ENCODE data around the gene GMDS.

GMDS gene

DNA sequence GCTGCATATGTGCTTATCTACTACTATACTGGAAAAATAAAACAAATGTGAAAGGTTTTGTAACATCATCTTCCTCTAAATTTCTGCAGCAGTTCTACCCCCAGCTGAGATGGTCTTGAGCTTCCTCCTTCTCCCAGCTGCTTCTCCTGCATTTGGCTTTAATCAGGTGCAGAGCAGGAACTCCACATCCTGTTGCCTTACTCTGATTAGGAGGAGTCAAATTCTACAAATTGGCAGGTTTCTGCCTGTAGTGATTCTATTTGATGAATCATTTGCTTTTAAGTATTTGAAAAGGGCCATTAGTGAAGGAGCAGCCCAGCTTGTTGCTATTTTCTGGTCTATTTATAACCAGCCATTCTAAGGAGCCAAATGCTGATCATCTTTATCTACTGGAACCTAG lies 224.5 kb downstream of the GMDS start:
- TF ChIP-seq, protein P1, sequence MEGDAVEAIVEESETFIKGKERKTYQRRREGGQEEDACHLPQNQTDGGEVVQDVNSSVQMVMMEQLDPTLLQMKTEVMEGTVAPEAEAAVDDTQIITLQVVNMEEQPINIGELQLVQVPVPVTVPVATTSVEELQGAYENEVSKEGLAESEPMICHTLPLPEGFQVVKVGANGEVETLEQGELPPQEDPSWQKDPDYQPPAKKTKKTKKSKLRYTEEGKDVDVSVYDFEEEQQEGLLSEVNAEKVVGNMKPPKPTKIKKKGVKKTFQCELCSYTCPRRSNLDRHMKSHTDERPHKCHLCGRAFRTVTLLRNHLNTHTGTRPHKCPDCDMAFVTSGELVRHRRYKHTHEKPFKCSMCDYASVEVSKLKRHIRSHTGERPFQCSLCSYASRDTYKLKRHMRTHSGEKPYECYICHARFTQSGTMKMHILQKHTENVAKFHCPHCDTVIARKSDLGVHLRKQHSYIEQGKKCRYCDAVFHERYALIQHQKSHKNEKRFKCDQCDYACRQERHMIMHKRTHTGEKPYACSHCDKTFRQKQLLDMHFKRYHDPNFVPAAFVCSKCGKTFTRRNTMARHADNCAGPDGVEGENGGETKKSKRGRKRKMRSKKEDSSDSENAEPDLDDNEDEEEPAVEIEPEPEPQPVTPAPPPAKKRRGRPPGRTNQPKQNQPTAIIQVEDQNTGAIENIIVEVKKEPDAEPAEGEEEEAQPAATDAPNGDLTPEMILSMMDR (IDR thresholded peaks at IDR 0.05; ENCODE audit: extremely low read depth, missing control alignments) = no peak
- DNase-seq (ENCODE audit: low spot score) = no peak

DNA sequence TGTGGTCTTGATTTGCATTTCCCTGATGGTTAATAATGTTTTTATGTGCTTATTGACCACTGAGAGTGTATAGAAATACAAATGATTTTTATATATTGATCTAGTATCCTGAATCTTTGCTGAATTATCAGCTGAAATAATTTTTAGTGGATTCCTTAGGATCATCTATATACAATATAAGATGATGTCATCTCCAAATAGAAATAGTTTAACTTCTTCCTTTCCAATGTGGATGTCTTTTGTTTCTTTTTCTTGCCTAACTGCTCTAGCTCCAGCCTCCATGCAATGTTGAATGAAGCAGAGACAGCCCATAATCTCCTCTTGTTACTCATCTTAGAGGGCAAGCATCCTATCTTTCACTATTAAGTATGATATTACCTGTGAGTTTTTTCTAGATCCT lies 226.4 kb downstream of the GMDS start:
- TF ChIP-seq, protein P1 (IDR thresholded peaks at IDR 0.05; ENCODE audit: extremely low read depth, missing control alignments) = no peak
- DNase-seq (ENCODE audit: low spot score) = no peak

DNA sequence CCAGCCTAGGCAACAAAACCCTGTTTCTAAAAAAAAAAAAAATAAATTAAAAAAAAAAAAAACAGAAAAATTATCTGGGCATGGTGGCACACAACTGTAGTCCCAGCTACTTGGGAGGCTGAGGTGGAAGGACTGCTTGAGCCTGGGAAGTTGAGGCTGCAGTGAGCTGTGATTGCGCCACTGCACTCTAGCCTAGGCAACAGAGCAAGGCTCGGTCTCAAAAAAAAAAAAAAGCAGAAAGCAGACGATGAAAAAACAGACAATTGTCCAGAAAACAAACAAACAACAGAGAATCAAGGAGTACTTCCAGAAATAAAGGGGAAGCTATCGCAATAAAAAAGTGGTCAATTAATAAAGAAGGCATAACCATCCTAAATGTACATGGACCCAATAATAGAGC lies 229.4 kb downstream of the GMDS start:
- no peak for DNase-seq (ENCODE audit: low spot score)
- TF ChIP-seq, protein P1 (IDR thresholded peaks at IDR 0.05; ENCODE audit: extremely low read depth, missing control alignments) = no peak

DNA sequence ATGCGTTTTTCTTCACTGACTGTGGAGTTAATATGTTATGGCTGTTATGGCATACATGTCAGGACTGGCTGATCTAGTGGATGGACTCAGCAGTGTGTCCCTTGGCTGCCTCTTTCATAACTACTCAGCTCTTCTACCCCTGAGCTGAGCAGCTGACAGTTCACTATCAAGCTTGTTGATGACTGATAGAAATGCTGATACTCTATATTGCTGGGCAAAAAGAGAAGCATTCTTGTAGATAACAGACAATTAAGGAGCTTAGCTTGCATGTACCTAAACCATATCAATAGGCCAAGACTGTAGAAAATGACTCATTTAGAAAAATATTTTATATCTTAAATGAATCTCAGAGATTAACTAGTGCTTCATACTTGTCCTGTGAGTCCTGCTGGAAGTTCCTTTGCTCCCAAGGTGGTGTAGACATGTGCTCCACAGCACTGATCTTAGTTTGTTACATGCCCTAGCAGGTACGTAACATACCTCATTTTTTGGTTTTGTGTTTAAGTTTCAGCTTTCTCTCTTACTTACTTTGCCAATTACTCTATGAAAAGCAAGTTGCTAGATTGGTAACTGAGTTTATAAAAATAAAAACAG lies 236.9 kb downstream of the GMDS start:
- no peak for DNase-seq (ENCODE audit: low spot score)
- TF ChIP-seq, protein P1 (IDR thresholded peaks at IDR 0.05; ENCODE audit: extremely low read depth, missing control alignments) = no peak

DNA sequence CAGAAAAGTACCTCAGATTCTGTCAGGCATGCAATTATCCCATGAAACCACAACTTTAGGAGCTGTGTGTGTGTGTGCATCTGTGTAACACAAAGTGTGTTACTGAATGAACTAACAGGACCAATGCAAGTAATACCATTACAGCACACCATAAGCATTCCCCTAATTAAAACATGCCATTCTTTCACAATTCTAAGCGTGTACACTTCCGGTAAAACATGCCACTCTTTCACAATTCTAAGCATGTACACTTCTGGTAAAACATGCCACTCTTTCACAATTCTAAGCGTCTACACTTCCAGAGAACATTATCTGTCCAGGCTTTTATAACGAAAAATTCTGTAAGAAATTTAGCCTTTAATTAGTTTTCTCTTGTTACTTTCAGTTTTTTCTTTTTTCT lies 238.2 kb downstream of the GMDS start:
- TF ChIP-seq, protein P1 (IDR thresholded peaks at IDR 0.05; ENCODE audit: extremely low read depth, missing control alignments) = no peak
- DNase-seq (ENCODE audit: low spot score) = no peak

DNA sequence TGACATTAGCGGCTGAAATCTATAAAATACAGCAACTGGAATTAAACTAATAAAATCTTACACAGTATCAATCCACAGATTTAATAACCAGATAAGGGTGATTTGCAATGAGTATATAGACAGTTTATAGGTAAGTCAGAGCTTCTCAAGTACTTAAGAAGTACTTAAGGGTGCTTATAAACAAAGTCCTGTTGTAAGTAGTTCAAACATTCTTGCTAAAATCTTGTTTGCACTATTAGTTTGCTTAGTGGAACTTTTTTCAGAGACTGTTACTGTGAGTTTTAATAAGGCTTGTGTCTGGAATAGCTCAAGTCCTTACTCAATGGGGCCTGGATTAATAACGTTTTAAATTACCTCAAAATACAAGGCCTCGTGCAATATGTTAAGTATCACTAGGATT lies 240.5 kb downstream of the GMDS start:
- TF ChIP-seq, protein P1 (IDR thresholded peaks at IDR 0.05; ENCODE audit: extremely low read depth, missing control alignments) = no peak
- DNase-seq (ENCODE audit: low spot score) = no peak

DNA sequence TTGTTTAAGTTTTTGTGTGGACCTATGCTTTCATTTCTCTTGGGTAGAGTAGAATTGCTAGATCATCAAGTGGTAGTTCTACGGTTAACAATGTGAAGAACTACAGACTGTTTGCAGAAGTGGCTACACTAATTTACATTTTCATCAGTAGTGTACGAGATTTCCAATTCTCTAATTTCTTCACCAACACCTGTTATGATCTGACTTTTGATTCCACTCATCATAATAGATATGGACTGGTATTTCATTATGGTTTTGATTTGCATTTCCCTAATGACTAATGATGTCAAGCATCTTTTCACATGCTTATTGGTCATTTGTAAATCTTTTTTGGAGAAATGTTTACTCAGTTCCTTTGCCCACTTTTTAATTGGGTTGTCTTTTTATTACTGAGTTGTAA lies 244.4 kb downstream of the GMDS start:
- no peak for DNase-seq (ENCODE audit: low spot score)
- TF ChIP-seq, protein P1 (IDR thresholded peaks at IDR 0.05; ENCODE audit: extremely low read depth, missing control alignments) = no peak

All from GM20000 (cell line).